HepG2 (cell line): ENCODE results near the gene PLIN1. TPM values are rescaled to one million over a fixed set of nuclear protein-coding genes. Genes with fewer than 3 reads are reported as not detected.
A peak's percentile ranks its signal among the peaks of the same experiment; 100 is the strongest.

Experiments used
- EEA1 ChIP-seq: sonication (generic); formaldehyde crosslinking; IDR thresholded peaks from 2 replicates; pipeline ENCODE4 v1.5.1; 2020; ENCODE audit warnings: mild to moderate bottlenecking, missing genetic modification reagents, borderline replicate concordance
- HINFP ChIP-seq: sonication (generic); formaldehyde crosslinking; IDR thresholded peaks from 2 replicates; pipeline ENCODE4 v1.4.0; 2020; ENCODE audit warnings: low read depth, mild to moderate bottlenecking, missing genetic modification reagents
- ISL2 ChIP-seq: sonication (generic); formaldehyde crosslinking; IDR thresholded peaks from 2 replicates; pipeline ENCODE4 v1.5.0; 2020; ENCODE audit warnings: missing genetic modification reagents
- NFATC3 ChIP-seq: sonication (generic); formaldehyde crosslinking; IDR thresholded peaks from 2 replicates; pipeline ENCODE4 v1.5.1; 2020; ENCODE audit warnings: mild to moderate bottlenecking, missing genetic modification reagents
- NFRKB ChIP-seq: fragments of 450-650 bp; IDR thresholded peaks from 2 replicates; pipeline ENCODE4 v1.6.1; 2017
- POLR2AphosphoS5 ChIP-seq: IDR thresholded peaks from 2 replicates; pipeline ENCODE4 v1.6.1; 2012; ENCODE audit warnings: low read depth, low read length
- RERE ChIP-seq: IDR thresholded peaks from 2 replicates; pipeline ENCODE4 v1.6.1; 2016; ENCODE audit warnings: low read depth, missing genetic modification reagents, missing compliant biosample characterization
- TAF1 ChIP-seq: sonication (generic); formaldehyde crosslinking; IDR thresholded peaks from 2 replicates; pipeline ENCODE4 v1.4.0; 2020; ENCODE audit warnings: missing genetic modification reagents
- TBX2 ChIP-seq: sonication (generic); formaldehyde crosslinking; IDR thresholded peaks from 2 replicates; pipeline ENCODE4 v1.5.0; 2020; ENCODE audit warnings: missing genetic modification reagents, mild to moderate bottlenecking, borderline replicate concordance
- TFE3 ChIP-seq: IDR thresholded peaks from 2 replicates; pipeline ENCODE4 v1.6.1; 2016
- YY1 ChIP-seq: IDR thresholded peaks from 2 replicates; pipeline ENCODE4 v1.6.1; 2011; ENCODE audit warnings: low read length, low read depth, moderate library complexity, mild to moderate bottlenecking; ENCODE audit not compliant: insufficient read depth, insufficient replicate concordance
- ZNF317 ChIP-seq: sonication (generic); formaldehyde crosslinking; IDR thresholded peaks from 2 replicates; pipeline ENCODE4 v1.5.0; 2020; ENCODE audit warnings: mild to moderate bottlenecking, missing genetic modification reagents
- ZNF354B ChIP-seq: sonication (generic); formaldehyde crosslinking; IDR thresholded peaks from 2 replicates; pipeline ENCODE4 v1.8.0; 2022; ENCODE audit warnings: mild to moderate bottlenecking, missing genetic modification reagents
- ZNF597 ChIP-seq: sonication (generic); formaldehyde crosslinking; IDR thresholded peaks from 2 replicates; pipeline ENCODE4 v1.5.0; 2020; ENCODE audit warnings: missing genetic modification reagents
- ZNF615 ChIP-seq: sonication (generic); formaldehyde crosslinking; IDR thresholded peaks from 2 replicates; pipeline ENCODE4 v1.5.0; 2020; ENCODE audit warnings: mild to moderate bottlenecking, missing genetic modification reagents, borderline replicate concordance
- ZNF652 ChIP-seq: IDR thresholded peaks from 2 replicates; pipeline ENCODE4 v1.6.1; 2016; ENCODE audit warnings: low read depth, borderline replicate concordance
- ZNF766 ChIP-seq: sonication (generic); formaldehyde crosslinking; IDR thresholded peaks from 2 replicates; pipeline ENCODE4 v1.5.0; 2020; ENCODE audit warnings: missing genetic modification reagents, borderline replicate concordance
- ZNF776 ChIP-seq: sonication (generic); formaldehyde crosslinking; IDR thresholded peaks from 2 replicates; pipeline ENCODE4 v1.4.0; 2020; ENCODE audit warnings: mild to moderate bottlenecking, missing genetic modification reagents
- ZSCAN25 ChIP-seq: sonication (generic); formaldehyde crosslinking; IDR thresholded peaks from 2 replicates; pipeline ENCODE4 v1.8.0; 2022; ENCODE audit warnings: mild to moderate bottlenecking, missing genetic modification reagents
- polyA plus RNA-seq, 8 experiments: library from polyadenylated mRNA; depleted of rRNA in 3 of 8; stranded (reverse) in 7 of 8; unstranded in 1 of 8; fragments of >200 nt; fragmentation: Illumina TruSeq in 4 of 8; extraction: Trizol in 4 of 8; gene quantifications; 2 replicates each; pipeline versions ENCODE4 v1.2.1 to v1.2.3, GENCODE V29; 2011 to 2016; ENCODE audit warnings: low read depth in 4 of 8, missing spikeins in 1 of 8, mixed read lengths in 1 of 8; ENCODE audit not compliant: insufficient read depth in 1 of 8
- total RNA-seq, 5 experiments: library from RNA; depleted of rRNA; stranded (reverse); fragments of >200 nt; fragmentation: Illumina TruSeq; extraction: Trizol; gene quantifications; 2 replicates each; pipeline ENCODE4 v1.2.3, GENCODE V29; 2016; ENCODE audit warnings: low read depth in 1 of 5

PLIN1 gene
- total and polyA plus RNA-seq, 2 of the 13 experiments (the other 11 are each of a cell fraction or from before 2014, with no cell fraction given) = 0.74 to 1.2 TPM

- no peak for TF ChIP-seq ZNF597 (CRISPR knock-in tag)
- TF ChIP-seq ZSCAN25 (CRISPR knock-in tag) = no peak
- TF ChIP-seq ZNF766 (CRISPR knock-in tag) = no peak
- TF ChIP-seq ISL2 (CRISPR knock-in tag) = no peak
- no peak for TF ChIP-seq HINFP (CRISPR knock-in tag)
- TF ChIP-seq ZNF776 (CRISPR knock-in tag) = no peak
- TF ChIP-seq ZNF317 (CRISPR knock-in tag) = no peak
- no peak for TF ChIP-seq RERE (CRISPR knock-in tag)
- no peak for TF ChIP-seq POLR2AphosphoS5
- TF ChIP-seq NFRKB = no peak
- no peak for TF ChIP-seq ZNF354B
- no peak for TF ChIP-seq ZNF652 (CRISPR knock-in tag)
- TF ChIP-seq NFATC3 (CRISPR knock-in tag) = no peak
- no peak for TF ChIP-seq EEA1
- TF ChIP-seq ZNF615 (CRISPR knock-in tag) = no peak
- TF ChIP-seq TAF1 (CRISPR knock-in tag) = no peak
- no peak for TF ChIP-seq TBX2
- TF ChIP-seq YY1 = peak; percentile 73
- TF ChIP-seq TFE3 (CRISPR knock-in tag) = no peak
Observed at GRCh38 chr15:89674526-89674925, 4.6 kb downstream of the PLIN1 start (continued).
